HepG2 (cell line): ENCODE results near the gene RBM14.

Source experiments
- PBX3 ChIP-seq: sonication (generic); formaldehyde crosslinking; IDR thresholded peaks from 2 replicates; pipeline ENCODE4 v1.8.1; 2023; ENCODE audit warnings: missing genetic modification reagents, inconsistent platforms, borderline replicate concordance
- PRDM15 ChIP-seq: sonication (generic); formaldehyde crosslinking; IDR thresholded peaks from 2 replicates; pipeline ENCODE4 v1.4.0; 2020; ENCODE audit warnings: missing genetic modification reagents
- U2AF2 ChIP-seq: fragments of 200-400 bp; formaldehyde crosslinking; IDR thresholded peaks from 2 replicates; pipeline ENCODE4 v1.6.1; 2017; ENCODE audit warnings: low read depth, mild to moderate bottlenecking, low read length
- ZNF501 ChIP-seq: sonication (generic); formaldehyde crosslinking; IDR thresholded peaks from 2 replicates; pipeline ENCODE4 v1.5.1; 2020; ENCODE audit warnings: mild to moderate bottlenecking, moderate library complexity, missing genetic modification reagents
- TF ChIP-seq, protein P1 (sequence below): sonication (generic); formaldehyde crosslinking; IDR thresholded peaks from 2 replicates; pipeline ENCODE4 v1.5.0; 2020; ENCODE audit warnings: mild to moderate bottlenecking, missing genetic modification reagents, moderate library complexity

DNA sequence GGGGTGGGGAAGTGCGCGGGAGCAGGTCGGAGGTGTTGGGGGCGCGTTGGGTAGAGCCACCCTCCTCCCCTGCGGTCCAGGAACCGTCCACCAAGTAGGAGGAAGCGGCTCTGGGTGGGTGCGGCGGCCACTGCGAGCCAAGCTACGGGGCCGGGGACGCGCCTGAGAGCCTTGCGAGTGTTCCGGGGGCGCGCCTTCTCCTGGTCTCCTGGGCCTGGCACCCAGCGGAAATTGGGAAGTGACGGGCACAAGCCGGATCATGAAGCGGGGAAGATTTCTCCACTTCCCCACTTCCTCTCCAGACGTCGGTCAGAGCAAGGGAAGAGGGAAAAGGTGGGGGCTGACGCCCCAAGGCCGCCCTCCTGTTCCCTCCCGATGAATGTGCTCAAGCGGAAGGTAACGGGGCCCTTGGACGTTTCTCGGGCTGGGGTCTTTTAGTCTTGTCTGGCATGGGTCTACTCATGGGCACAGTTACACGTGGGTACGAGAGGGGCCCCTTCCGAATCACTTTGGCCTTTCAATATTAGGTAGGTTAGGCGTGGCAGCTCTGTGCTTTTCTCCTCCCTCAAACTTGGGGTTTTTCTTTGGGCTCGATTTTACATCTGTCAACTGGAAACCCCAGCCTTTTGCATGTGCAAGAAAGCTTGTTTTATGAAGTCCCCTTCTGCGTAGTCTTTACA is 865 bp downstream of the RBM14 start:
- TF ChIP-seq PBX3 (CRISPR knock-in tag) (no peak), U2AF2 (no peak), ZNF501 (CRISPR knock-in tag) (no peak), PRDM15 (no peak)
- TF ChIP-seq, protein P1, sequence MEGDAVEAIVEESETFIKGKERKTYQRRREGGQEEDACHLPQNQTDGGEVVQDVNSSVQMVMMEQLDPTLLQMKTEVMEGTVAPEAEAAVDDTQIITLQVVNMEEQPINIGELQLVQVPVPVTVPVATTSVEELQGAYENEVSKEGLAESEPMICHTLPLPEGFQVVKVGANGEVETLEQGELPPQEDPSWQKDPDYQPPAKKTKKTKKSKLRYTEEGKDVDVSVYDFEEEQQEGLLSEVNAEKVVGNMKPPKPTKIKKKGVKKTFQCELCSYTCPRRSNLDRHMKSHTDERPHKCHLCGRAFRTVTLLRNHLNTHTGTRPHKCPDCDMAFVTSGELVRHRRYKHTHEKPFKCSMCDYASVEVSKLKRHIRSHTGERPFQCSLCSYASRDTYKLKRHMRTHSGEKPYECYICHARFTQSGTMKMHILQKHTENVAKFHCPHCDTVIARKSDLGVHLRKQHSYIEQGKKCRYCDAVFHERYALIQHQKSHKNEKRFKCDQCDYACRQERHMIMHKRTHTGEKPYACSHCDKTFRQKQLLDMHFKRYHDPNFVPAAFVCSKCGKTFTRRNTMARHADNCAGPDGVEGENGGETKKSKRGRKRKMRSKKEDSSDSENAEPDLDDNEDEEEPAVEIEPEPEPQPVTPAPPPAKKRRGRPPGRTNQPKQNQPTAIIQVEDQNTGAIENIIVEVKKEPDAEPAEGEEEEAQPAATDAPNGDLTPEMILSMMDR (CRISPR knock-in tag): no peak
